HCT116 (cell line): ENCODE results near the gene PTCD1.

ENCODE experiments used
- CTCF ChIP-seq, 3 experiments: fragments of 200-600 bp in 1 of 3; sonication (generic) in 1 of 3; IDR thresholded peaks in 2 of 3; conservative IDR thresholded peaks in 1 of 3; 2 replicates each; pipeline ENCODE4 v1.5.1; 2012 to 2017; ENCODE audit warnings: low read depth in 2 of 3, low read length in 2 of 3, antibody characterized with exemption in 1 of 3, borderline replicate concordance in 1 of 3, control low read depth in 1 of 3, mild to moderate bottlenecking in 1 of 3, mixed read lengths in 1 of 3, mixed run types in 1 of 3, moderate library complexity in 1 of 3; ENCODE audit not compliant: insufficient read depth in 1 of 3
- ELF1 ChIP-seq: IDR thresholded peaks from 2 replicates; pipeline ENCODE4 v1.6.1; 2012; ENCODE audit warnings: low read depth, borderline replicate concordance
- EZH2 ChIP-seq: fragments of 200-600 bp; sonication (generic); IDR thresholded peaks from 2 replicates; pipeline ENCODE4 v1.6.1; 2017; ENCODE audit warnings: antibody characterized with exemption, mixed run types
- EZH2phosphoT487 ChIP-seq: fragments of 200-600 bp; IDR thresholded peaks from 2 replicates; pipeline ENCODE4 v1.6.1; 2018; ENCODE audit warnings: antibody characterized with exemption, borderline replicate concordance
- POLR2A ChIP-seq: IDR thresholded peaks from 2 replicates; pipeline ENCODE4 v1.7.0; 2011; ENCODE audit warnings: borderline replicate concordance; ENCODE audit not compliant: insufficient read depth, insufficient read length; ENCODE audit errors: extremely low read depth
- POLR2AphosphoS5 ChIP-seq: IDR thresholded peaks from 2 replicates; pipeline ENCODE4 v1.6.1; 2011; ENCODE audit warnings: mild to moderate bottlenecking, low read depth, low read length, moderate library complexity
- RAD21 ChIP-seq: IDR thresholded peaks from 2 replicates; pipeline ENCODE4 v1.6.1; 2012; ENCODE audit warnings: low read depth, mild to moderate bottlenecking
- REST ChIP-seq: IDR thresholded peaks from 2 replicates; pipeline ENCODE4 v1.6.1; 2012; ENCODE audit warnings: low read depth
- SP1 ChIP-seq: IDR thresholded peaks from 2 replicates; pipeline ENCODE4 v1.6.1; 2012; ENCODE audit warnings: low read depth
- YY1 ChIP-seq: IDR thresholded peaks from 2 replicates; pipeline ENCODE4 v1.6.1; 2011; ENCODE audit warnings: low read length, low read depth, moderate library complexity, mild to moderate bottlenecking; ENCODE audit not compliant: insufficient replicate concordance; ENCODE audit errors: extremely low read depth
- ZNF274 ChIP-seq: fragments of 200-500 bp; sonication (Bioruptor generic); IDR thresholded peaks from 2 replicates; pipeline ENCODE4 v1.6.1; 2014; ENCODE audit warnings: mild to moderate bottlenecking, low read depth, low read length, inconsistent platforms
- TF ChIP-seq, protein P1 (sequence below): IDR thresholded peaks from 2 replicates; pipeline ENCODE4 v1.6.1; 2012

- TF ChIP-seq EZH2phosphoT487: no peak
- peak; percentile 46 to 59 (median 48); a peak in 5 of 6 replicates for TF ChIP-seq CTCF (IDR thresholded peaks at IDR 0.05 in 2 of 3, conservative IDR thresholded peaks at IDR 0.05 in 1 of 3; ENCODE audit: borderline replicate concordance in 1 of 3, insufficient read depth in 1 of 3, low read depth in 2 of 3, low read length in 2 of 3)
- TF ChIP-seq POLR2A: no peak
- TF ChIP-seq EZH2: no peak
- no peak for TF ChIP-seq SP1
- TF ChIP-seq ELF1: no peak
- TF ChIP-seq YY1: no peak
- TF ChIP-seq, protein P1, sequence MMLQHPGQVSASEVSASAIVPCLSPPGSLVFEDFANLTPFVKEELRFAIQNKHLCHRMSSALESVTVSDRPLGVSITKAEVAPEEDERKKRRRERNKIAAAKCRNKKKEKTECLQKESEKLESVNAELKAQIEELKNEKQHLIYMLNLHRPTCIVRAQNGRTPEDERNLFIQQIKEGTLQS: no peak
- TF ChIP-seq RAD21: peak; percentile 73
- TF ChIP-seq ZNF274: no peak
- TF ChIP-seq REST: no peak
- TF ChIP-seq POLR2AphosphoS5: no peak
Measured at GRCh38 chr7:99386584-99387238, 51.9 kb downstream of the PTCD1 start.
